LNCaP clone FGC (cell line): Measurements from ENCODE around the gene MAPKAP1.

Experiments
- DNase-seq: peaks from one replicate; pipeline ENCODE4 v3.0.0-alpha.2; 2011; ENCODE audit warnings: low read depth
- H3K4me3 ChIP-seq: 2 replicates; pipeline ENCODE4 v1.5.1; 2011; ENCODE audit warnings: mild to moderate bottlenecking, low read depth, low read length, control low read depth
- TF ChIP-seq, protein P1 (sequence below): IDR thresholded peaks from 2 replicates; pipeline ENCODE4 v1.5.1; 2012; ENCODE audit warnings: mild to moderate bottlenecking; ENCODE audit not compliant: control insufficient read depth, insufficient read depth; ENCODE audit errors: extremely low read depth

Gene MAPKAP1

DNA sequence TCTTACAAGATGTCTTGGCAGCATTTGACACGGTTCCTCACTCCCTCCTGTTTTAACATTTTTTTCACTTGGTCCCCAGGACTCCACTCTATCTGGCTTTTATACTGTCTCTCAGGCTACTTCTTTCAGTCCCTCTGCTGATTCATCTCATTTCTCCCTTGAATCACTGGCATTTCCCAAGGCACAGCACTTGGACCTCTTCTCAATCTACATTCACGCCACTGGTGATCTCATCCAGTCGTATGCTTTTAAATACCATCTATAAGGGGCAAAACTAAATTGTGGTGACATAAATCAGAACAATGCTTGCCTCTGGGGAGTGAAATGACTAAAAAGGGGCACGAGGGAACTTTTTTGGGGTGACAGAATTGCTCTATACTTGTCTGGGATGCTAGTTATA, 47.1 kb downstream of the MAPKAP1 start:
- TF ChIP-seq, protein P1, sequence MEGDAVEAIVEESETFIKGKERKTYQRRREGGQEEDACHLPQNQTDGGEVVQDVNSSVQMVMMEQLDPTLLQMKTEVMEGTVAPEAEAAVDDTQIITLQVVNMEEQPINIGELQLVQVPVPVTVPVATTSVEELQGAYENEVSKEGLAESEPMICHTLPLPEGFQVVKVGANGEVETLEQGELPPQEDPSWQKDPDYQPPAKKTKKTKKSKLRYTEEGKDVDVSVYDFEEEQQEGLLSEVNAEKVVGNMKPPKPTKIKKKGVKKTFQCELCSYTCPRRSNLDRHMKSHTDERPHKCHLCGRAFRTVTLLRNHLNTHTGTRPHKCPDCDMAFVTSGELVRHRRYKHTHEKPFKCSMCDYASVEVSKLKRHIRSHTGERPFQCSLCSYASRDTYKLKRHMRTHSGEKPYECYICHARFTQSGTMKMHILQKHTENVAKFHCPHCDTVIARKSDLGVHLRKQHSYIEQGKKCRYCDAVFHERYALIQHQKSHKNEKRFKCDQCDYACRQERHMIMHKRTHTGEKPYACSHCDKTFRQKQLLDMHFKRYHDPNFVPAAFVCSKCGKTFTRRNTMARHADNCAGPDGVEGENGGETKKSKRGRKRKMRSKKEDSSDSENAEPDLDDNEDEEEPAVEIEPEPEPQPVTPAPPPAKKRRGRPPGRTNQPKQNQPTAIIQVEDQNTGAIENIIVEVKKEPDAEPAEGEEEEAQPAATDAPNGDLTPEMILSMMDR, result no peak
- no peak for DNase-seq
- H3K4me3 ChIP-seq, result no peak overlapping the region

DNA sequence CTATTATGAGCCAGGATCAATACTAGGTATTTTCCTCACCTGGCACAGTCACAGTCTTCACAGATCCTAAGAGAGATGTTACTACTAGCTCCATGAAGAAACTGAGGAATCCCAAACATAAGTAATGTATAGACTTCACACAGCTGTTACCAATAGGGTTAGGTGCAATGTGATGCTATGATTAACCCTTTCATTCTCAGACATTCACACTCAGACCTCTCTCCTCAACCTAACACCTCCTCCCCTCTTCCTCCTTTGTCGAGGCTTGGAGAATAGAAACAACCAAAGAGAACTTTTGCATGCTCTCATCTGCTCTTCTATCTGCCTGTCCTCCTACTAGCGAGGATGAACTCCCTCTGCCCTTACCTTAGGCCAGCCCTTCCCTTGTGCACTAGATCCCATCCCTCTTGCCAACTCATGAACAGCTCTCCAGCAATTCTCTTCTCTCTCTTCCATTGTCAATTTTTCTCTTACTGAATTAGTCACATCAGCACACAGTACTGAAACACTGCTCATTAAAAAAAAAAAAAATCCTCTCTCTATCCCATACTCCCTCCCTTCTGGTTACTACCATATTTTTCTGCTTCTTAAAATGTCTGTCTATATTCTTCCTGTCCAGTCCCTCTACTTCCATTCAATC, 47.7 kb downstream of the MAPKAP1 start:
- TF ChIP-seq, protein P1, result no peak
- DNase-seq, result no peak
- H3K4me3 ChIP-seq, result no peak overlapping the region

DNA sequence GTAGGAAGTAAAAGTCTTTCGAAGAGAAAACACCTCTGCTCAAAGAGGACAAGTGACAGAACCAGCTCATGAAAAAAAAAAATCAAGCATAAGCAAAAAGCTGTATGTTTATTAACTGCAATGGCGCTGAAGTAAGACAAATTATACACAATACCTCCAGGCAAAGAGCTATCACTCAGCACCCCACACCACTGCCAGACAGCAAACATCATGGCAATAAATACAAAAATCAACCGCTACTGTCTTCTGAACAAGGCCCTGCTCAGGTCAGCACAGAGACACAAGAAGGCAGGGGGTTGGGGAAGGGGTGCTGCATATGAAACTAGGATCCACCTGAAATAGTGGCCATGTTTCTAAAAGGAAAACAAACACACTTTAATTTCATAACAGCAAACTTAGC, 50.4 kb downstream of the MAPKAP1 start:
- no peak for DNase-seq
- TF ChIP-seq, protein P1, result no peak
- H3K4me3 ChIP-seq, result no peak overlapping the region

DNA sequence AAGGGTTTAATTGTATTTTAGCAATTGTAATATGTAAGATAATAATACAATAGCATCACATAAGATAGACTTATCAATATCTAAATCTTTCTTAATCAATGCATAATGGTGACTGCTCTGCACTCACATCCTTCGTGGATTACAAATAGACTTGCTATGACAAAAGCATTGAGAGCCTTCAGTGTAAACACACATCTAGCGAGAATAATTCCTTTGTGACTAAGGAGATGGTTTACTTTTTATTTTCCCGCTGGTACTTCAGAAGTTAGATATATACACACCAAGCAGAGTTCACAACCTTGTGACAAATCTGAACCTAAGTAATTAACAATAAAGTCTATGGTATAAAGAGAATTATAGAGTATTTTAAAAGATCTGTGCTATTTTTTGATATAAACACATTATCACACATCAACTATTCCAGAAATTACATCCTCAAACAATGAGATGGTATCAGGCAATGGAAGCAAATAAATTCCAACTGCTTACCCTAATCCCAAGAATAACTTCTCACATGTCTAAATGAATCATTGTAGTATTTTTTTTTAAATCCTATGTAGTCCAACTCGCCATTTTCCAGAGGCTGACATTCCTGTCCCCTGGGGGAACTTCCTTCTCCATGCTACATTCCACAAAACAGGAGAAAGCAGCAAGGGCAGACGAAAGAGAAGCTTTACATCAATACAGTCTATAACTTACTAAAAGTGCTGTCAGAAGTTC, 51.2 kb downstream of the MAPKAP1 start:
- TF ChIP-seq, protein P1, result no peak
- DNase-seq, result no peak
- no peak overlapping the region for H3K4me3 ChIP-seq

DNA sequence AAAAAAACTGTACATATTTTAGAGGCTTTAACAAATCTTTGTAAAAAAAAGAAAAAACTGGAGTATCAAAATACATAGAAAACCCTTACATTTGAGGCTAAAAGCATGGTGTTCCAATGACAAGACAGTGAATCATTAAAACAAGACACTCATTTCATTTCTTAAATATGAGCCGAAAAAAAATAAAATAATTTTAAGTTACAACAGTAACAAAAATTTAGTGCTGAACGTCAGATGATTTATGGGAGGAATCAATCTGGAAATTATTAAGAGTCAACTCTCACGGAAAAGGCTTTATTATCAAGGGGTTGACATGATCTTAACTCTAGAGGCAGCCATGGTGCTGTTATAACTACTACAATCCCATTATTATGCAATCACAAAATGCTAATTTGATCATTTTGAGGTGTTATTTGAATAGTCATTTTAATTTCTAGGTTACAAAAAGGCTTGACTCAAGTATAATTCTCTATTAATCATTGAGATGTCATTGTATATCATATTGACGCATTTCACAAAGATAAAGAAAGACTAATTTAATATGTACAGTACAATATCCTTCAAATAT, 51.9 kb downstream of the MAPKAP1 start:
- H3K4me3 ChIP-seq, result no peak overlapping the region
- TF ChIP-seq, protein P1, result no peak

DNA sequence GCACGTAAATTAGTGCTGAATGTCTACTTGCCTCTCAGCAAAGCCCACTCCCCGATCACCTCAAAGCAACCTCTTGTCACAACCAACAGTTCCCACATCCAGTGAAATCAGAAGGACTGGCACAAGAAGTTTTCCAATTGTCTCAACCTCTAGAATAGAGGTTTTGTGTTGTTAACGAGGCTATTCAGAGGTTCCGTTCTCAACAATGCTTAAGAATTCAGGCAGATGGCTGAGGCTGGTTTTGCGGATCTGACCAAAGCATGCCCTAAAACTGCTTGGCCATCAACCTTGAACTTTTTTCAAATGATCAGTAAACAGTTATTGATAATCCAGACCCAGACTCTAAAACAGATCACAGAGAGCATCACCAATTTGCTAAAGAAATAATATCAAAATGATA, 52.9 kb downstream of the MAPKAP1 start:
- no peak for DNase-seq
- no peak overlapping the region for H3K4me3 ChIP-seq
- TF ChIP-seq, protein P1, result no peak

More for the DNA sequence above, 51.9 kb downstream of the MAPKAP1 start:
- DNase-seq, result no peak
